ENCODE data around the gene FAM237A. TPM values are rescaled to one million over a fixed set of nuclear protein-coding genes. Genes with fewer than 3 reads are reported as not detected.

Gene FAM237A
- total and polyA plus RNA-seq, 12 donors: 0.31 to 3.0 (median 2.0) TPM; not detected in 5

- TF ChIP-seq, protein P1, sequence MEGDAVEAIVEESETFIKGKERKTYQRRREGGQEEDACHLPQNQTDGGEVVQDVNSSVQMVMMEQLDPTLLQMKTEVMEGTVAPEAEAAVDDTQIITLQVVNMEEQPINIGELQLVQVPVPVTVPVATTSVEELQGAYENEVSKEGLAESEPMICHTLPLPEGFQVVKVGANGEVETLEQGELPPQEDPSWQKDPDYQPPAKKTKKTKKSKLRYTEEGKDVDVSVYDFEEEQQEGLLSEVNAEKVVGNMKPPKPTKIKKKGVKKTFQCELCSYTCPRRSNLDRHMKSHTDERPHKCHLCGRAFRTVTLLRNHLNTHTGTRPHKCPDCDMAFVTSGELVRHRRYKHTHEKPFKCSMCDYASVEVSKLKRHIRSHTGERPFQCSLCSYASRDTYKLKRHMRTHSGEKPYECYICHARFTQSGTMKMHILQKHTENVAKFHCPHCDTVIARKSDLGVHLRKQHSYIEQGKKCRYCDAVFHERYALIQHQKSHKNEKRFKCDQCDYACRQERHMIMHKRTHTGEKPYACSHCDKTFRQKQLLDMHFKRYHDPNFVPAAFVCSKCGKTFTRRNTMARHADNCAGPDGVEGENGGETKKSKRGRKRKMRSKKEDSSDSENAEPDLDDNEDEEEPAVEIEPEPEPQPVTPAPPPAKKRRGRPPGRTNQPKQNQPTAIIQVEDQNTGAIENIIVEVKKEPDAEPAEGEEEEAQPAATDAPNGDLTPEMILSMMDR (IDR thresholded peaks at IDR 0.05): no peak
- 81 to 84% methylated on average over 7 of the region's 7 CpGs for WGBS, 2 donors
- intact Hi-C loops (cut with DNase I): no loop called here
These were observed 28.4 kb downstream of the FAM237A start for GRCh38 chr2:206670531-206671319.

DNA sequence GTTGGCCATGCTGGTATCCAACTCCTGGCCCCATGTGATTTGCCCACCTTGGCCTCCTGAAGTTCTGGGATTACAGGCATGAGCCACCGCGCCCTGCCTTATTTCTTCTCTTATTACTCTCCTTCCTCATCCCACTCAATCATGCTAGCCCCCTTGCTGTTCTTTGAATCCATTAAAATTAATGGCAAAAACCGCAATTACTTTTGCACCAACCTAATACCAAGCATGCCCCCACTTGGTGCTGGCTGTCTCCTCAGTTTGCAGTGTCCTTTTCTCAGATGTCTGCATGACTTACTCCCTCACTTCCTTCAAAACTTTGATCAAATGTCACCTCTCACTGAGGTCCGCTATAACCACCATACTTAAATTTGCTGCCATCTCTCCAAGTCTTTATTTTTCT, 41.3 kb downstream of the FAM237A start:
- DNase-seq: no peak
- no peaks in the 10 kb centered on the region for H3K9me3 ChIP-seq
- H3K4me3 ChIP-seq: no peak overlapping the region
- H3K27me3 ChIP-seq: peaks cover 0 to 16% (median 4%) of the 10 kb centered on the region in 7 donors
- ATAC-seq: no peak
- intact Hi-C loops (cut with DNase I): no loop called here
- TF ChIP-seq, protein P1 (IDR thresholded peaks at IDR 0.05): no peak
- no peak overlapping the region for H3K27ac ChIP-seq
- WGBS, 2 donors: 89 to 90% methylated on average over 4 of the region's 4 CpGs
- H3K4me1 ChIP-seq: no peaks in the 10 kb centered on the region
- no peaks in the 10 kb centered on the region for H3K36me3 ChIP-seq

More at GRCh38 chr2:206670531-206671319, 28.4 kb downstream of the FAM237A start:
- no peaks in the 10 kb centered on the region for H3K9me3 ChIP-seq
- H3K27me3 ChIP-seq: peaks cover 0 to 29% (median 0%) of the 10 kb centered on the region in 7 donors
- no peak for ATAC-seq
- H3K36me3 ChIP-seq: no peaks in the 10 kb centered on the region
- no peak for DNase-seq
- no peaks in the 10 kb centered on the region for H3K4me1 ChIP-seq
- no peak overlapping the region for H3K27ac ChIP-seq
- no peak overlapping the region for H3K4me3 ChIP-seq

GRCh38 chr2:206688453-206688852, 46.2 kb downstream of the FAM237A start:
- 63 to 65% methylated on average over 2 of the region's 2 CpGs for WGBS, 2 donors

DNA sequence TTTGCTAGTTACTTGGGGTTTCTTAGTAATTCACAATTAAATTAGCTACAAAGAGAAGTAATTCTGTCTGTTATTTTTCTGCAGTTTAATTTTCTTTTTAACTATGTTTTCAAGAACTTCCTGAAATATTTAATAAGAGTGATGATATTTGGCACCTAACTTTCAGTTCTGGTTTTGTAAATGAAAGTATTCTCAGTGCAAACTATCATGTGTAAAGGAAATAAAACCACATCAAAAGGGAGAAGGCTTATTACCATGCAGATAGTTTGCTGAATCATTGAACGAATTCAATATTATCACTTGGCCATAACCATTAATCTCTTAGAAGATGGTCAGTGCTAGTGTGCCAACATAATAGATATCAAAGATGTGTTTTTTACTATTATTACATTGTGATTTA, 46.7 kb downstream of the FAM237A start:
- no peaks in the 10 kb centered on the region for H3K4me1 ChIP-seq
- no peak overlapping the region for H3K27ac ChIP-seq
- WGBS, 2 donors: 73 to 80% methylated on average over 1 of the region's 1 CpG
- no peak overlapping the region for H3K4me3 ChIP-seq
- ATAC-seq: no peak
- no peaks in the 10 kb centered on the region for H3K36me3 ChIP-seq
- TF ChIP-seq, protein P1 (IDR thresholded peaks at IDR 0.05): no peak
- intact Hi-C loops (cut with DNase I): no loop called here
- DNase-seq: no peak
- H3K9me3 ChIP-seq: no peaks in the 10 kb centered on the region
- peaks cover 0 to 16% (median 4%) of the 10 kb centered on the region in 7 donors for H3K27me3 ChIP-seq

More at GRCh38 chr2:206688453-206688852, 46.2 kb downstream of the FAM237A start:
- Histone ChIP-seq H3K9me3 (no peaks in the 10 kb centered on the region), H3K27me3 (peaks cover 0 to 16% (median 4%) of the 10 kb centered on the region in 7 donors), H3K4me3 (no peak overlapping the region), H3K36me3 (no peaks in the 10 kb centered on the region), H3K27ac (no peak overlapping the region), H3K4me1 (no peaks in the 10 kb centered on the region)
- no peak for DNase-seq
- ATAC-seq: no peak
- intact Hi-C loops (cut with DNase I): no loop called here
- TF ChIP-seq, protein P1 (IDR thresholded peaks at IDR 0.05): no peak

Measured in heart right ventricle (tissue), 16 donors.